ENCODE measurements around the gene ZNF554. TPM values are rescaled to one million over a fixed set of nuclear protein-coding genes. Genes with fewer than 3 reads are reported as not detected.

Gene ZNF554
- total and polyA plus RNA-seq, 4 donors = 1.1 to 8.8 (median 4.0) TPM

GRCh38 chr19:2852598-2852997, 32.9 kb downstream of the ZNF554 start:
- DNase-seq (no peak), ATAC-seq (ENCODE audit: insufficient read depth, low FRiP score) (no peak)
- Histone ChIP-seq H3K9me3 (ENCODE audit: control insufficient read depth in 4 of 4, insufficient read depth in 3 of 4, low read length in 3 of 4) (peaks cover 21 to 63% (median 30%) of the 10 kb centered on the region in 4 donors), H3K27me3 (ENCODE audit: control insufficient read depth in 3 of 3, insufficient read depth in 3 of 3, low read length in 2 of 3) (no peaks in the 10 kb centered on the region), H3K4me1 (ENCODE audit: control insufficient read depth in 5 of 5, insufficient read depth in 5 of 5, low read length in 5 of 5) (no peaks in the 10 kb centered on the region), H3K4me3 (no peak overlapping the region), H3K9ac (ENCODE audit: insufficient read depth in 1 of 2, low read length in 2 of 2) (no peak overlapping the region), H3K36me3 (ENCODE audit: control insufficient read depth in 4 of 4, insufficient read depth in 4 of 4, low read length in 4 of 4) (peaks cover 18 to 63% (median 52%) of the 10 kb centered on the region in 4 donors), H3K27ac (ENCODE audit: low read depth in 1 of 2, low read length in 1 of 2) (no peak overlapping the region)
- TF ChIP-seq CTCF (IDR thresholded peaks at IDR 0.05; ENCODE audit: control extremely low read depth, extremely low read depth) = no peak
- WGBS, 2 donors = 95 to 98% methylated on average over 10 of the region's 10 CpGs

GRCh38 chr19:2853015-2853606, 33.4 kb downstream of the ZNF554 start:
- DNase-seq (no peak), ATAC-seq (ENCODE audit: insufficient read depth, low FRiP score) (no peak)
- no peak for TF ChIP-seq CTCF (IDR thresholded peaks at IDR 0.05; ENCODE audit: control extremely low read depth, extremely low read depth)
- H3K4me3 ChIP-seq = no peak overlapping the region
- 98 to 99% methylated on average over 11 of the region's 11 CpGs for WGBS, 2 donors
- H3K27me3 ChIP-seq (ENCODE audit: control insufficient read depth in 3 of 3, insufficient read depth in 3 of 3, low read length in 2 of 3) = no peaks in the 10 kb centered on the region
- peaks cover 21 to 60% (median 31%) of the 10 kb centered on the region in 4 donors for H3K9me3 ChIP-seq (ENCODE audit: control insufficient read depth in 4 of 4, insufficient read depth in 3 of 4, low read length in 3 of 4)
- peaks cover 18 to 60% (median 52%) of the 10 kb centered on the region in 4 donors for H3K36me3 ChIP-seq (ENCODE audit: control insufficient read depth in 4 of 4, insufficient read depth in 4 of 4, low read length in 4 of 4)
- H3K4me1 ChIP-seq (ENCODE audit: control insufficient read depth in 5 of 5, insufficient read depth in 5 of 5, low read length in 5 of 5) = no peaks in the 10 kb centered on the region
- no peak overlapping the region for H3K9ac ChIP-seq (ENCODE audit: insufficient read depth in 1 of 2, low read length in 2 of 2)
- no peak overlapping the region for H3K27ac ChIP-seq (ENCODE audit: low read depth in 1 of 2, low read length in 1 of 2)

- peaks cover 21 to 62% (median 34%) of the 10 kb centered on the region in 4 donors for H3K9me3 ChIP-seq (ENCODE audit: control insufficient read depth in 4 of 4, insufficient read depth in 3 of 4, low read length in 3 of 4)
- H3K4me1 ChIP-seq (ENCODE audit: control insufficient read depth in 5 of 5, insufficient read depth in 5 of 5, low read length in 5 of 5) = no peaks in the 10 kb centered on the region
- H3K4me3 ChIP-seq = no peak overlapping the region
- TF ChIP-seq CTCF (IDR thresholded peaks at IDR 0.05; ENCODE audit: control extremely low read depth, extremely low read depth) = no peak
- no peaks in the 10 kb centered on the region for H3K27me3 ChIP-seq (ENCODE audit: control insufficient read depth in 3 of 3, insufficient read depth in 3 of 3, low read length in 2 of 3)
- 96 to 97% methylated on average over 3 of the region's 3 CpGs for WGBS, 2 donors
- no peak for DNase-seq
- no peak for ATAC-seq (ENCODE audit: insufficient read depth, low FRiP score)
- no peak overlapping the region for H3K27ac ChIP-seq (ENCODE audit: low read depth in 1 of 2, low read length in 1 of 2)
- peaks cover 18 to 57% (median 48%) of the 10 kb centered on the region in 4 donors for H3K36me3 ChIP-seq (ENCODE audit: control insufficient read depth in 4 of 4, insufficient read depth in 4 of 4, low read length in 4 of 4)
- H3K9ac ChIP-seq (ENCODE audit: insufficient read depth in 1 of 2, low read length in 2 of 2) = no peak overlapping the region
Measured at GRCh38 chr19:2854849-2855248, 35.2 kb downstream of the ZNF554 start.

Measured in lung (tissue), 12 donors.